D721Med (cell line): Measurements from ENCODE around the gene ETHE1.

Experiments
- DNase-seq: peaks from one replicate; pipeline ENCODE4 v3.0.0; 2011; ENCODE audit warnings: low spot score; ENCODE audit not compliant: insufficient read length
- FAIRE-seq: peaks from 2 replicates; lab custom pipeline; 2011; peaks lifted over from hg19 to GRCh38; lab: Jason Lieb, UNC
- CTCF ChIP-seq: IDR thresholded peaks from 2 replicates; pipeline ENCODE4 v1.5.1; 2012; ENCODE audit warnings: mild to moderate bottlenecking, control low read depth; ENCODE audit not compliant: insufficient read depth; ENCODE audit errors: missing control alignments

Gene ETHE1

GRCh38 chr19:43570174-43570791, 43.3 kb upstream of the ETHE1 start:
- FAIRE-seq (no peak), DNase-seq (no peak)
- TF ChIP-seq CTCF, result no peak

GRCh38 chr19:43569657-43570056, 42.7 kb upstream of the ETHE1 start:
- no peak for FAIRE-seq
- DNase-seq, result no peak
- TF ChIP-seq CTCF, result no peak

GRCh38 chr19:43564800-43565199, 37.8 kb upstream of the ETHE1 start:
- no peak for TF ChIP-seq CTCF
- FAIRE-seq, result no peak

GRCh38 chr19:43563816-43564457, 36.9 kb upstream of the ETHE1 start:
- DNase-seq (no peak), FAIRE-seq (no peak)
- no peak for TF ChIP-seq CTCF

More at GRCh38 chr19:43564800-43565199, 37.8 kb upstream of the ETHE1 start:
- no peak for DNase-seq

- no peak for DNase-seq
- FAIRE-seq, result no peak
- TF ChIP-seq CTCF, result no peak
Observed at GRCh38 chr19:43562698-43563241, 35.8 kb upstream of the ETHE1 start.

- FAIRE-seq (no peak), DNase-seq (no peak)
- TF ChIP-seq CTCF, result no peak
Observed at GRCh38 chr19:43562226-43562697, 35.3 kb upstream of the ETHE1 start.
